Astrocyte (in vitro differentiated cells and primary cell): ENCODE data around the gene CLTCL1. TPM values are rescaled to one million over a fixed set of nuclear protein-coding genes. Genes with fewer than 3 reads are reported as not detected.
A peak's percentile ranks its signal among the peaks of the same experiment; 100 is the strongest.
"Not testable (repeated sequence)": the region's sequence is repeated elsewhere in the genome, so short reads cannot be mapped to it uniquely, and the experiment has no call there.

ENCODE experiments used
- DNase-seq: peaks from one replicate; pipeline ENCODE4 v3.0.0-alpha.2; 2010; ENCODE audit warnings: low read depth
- FAIRE-seq: peaks from 2 replicates; lab custom pipeline; 2011; peaks lifted over from hg19 to GRCh38; lab: Jason Lieb, UNC
- H2AFZ ChIP-seq: 2 replicates; pipeline ENCODE4 v1.6.0; 2012; ENCODE audit warnings: low read depth, low read length, inconsistent platforms
- H3K27ac ChIP-seq: 2 replicates; pipeline ENCODE4 v1.5.1; 2011; ENCODE audit warnings: low read depth, low read length, inconsistent platforms
- H3K27me3 ChIP-seq: 2 replicates; pipeline ENCODE4 v1.6.0; 2011; ENCODE audit warnings: low read length, inconsistent platforms; ENCODE audit not compliant: insufficient read depth
- H3K36me3 ChIP-seq: 2 replicates; pipeline ENCODE4 v1.5.1; 2011; ENCODE audit warnings: low read length, inconsistent platforms; ENCODE audit not compliant: insufficient read depth
- H3K4me1 ChIP-seq: 2 replicates; pipeline ENCODE4 v1.5.1; 2011; ENCODE audit warnings: low read length, inconsistent platforms; ENCODE audit not compliant: insufficient read depth
- H3K4me2 ChIP-seq: 2 replicates; pipeline ENCODE4 v1.6.0; 2012; ENCODE audit warnings: low read length, inconsistent platforms
- H3K4me3 ChIP-seq: 2 replicates; pipeline ENCODE4 v1.5.1; 2011; ENCODE audit warnings: low read depth, mild to moderate bottlenecking, low read length, inconsistent platforms; ENCODE audit not compliant: insufficient read depth
- H3K79me2 ChIP-seq: 2 replicates; pipeline ENCODE4 v1.6.0; 2012; ENCODE audit warnings: mild to moderate bottlenecking, low read length, inconsistent platforms; ENCODE audit not compliant: insufficient read depth
- H3K9ac ChIP-seq: 2 replicates; pipeline ENCODE4 v1.6.0; 2012; ENCODE audit warnings: mild to moderate bottlenecking, low read length, inconsistent platforms
- H3K9me3 ChIP-seq: 2 replicates; pipeline ENCODE4 v1.5.1; 2012; ENCODE audit warnings: low read depth, mild to moderate bottlenecking, low read length, inconsistent platforms; ENCODE audit not compliant: insufficient read depth
- H4K20me1 ChIP-seq: 2 replicates; pipeline ENCODE4 v1.6.0; 2012; ENCODE audit warnings: low read length, inconsistent platforms; ENCODE audit not compliant: insufficient read depth
- H3K27ac Mint-ChIP-seq: one replicate; pipeline ENCODE4 v1.8.0; 2021; ENCODE audit warnings: mild to moderate bottlenecking, mixed read lengths; ENCODE audit not compliant: unreplicated experiment
- H3K27me3 Mint-ChIP-seq: one replicate; pipeline ENCODE4 v1.8.0; 2021; ENCODE audit warnings: low read depth, mixed read lengths; ENCODE audit not compliant: unreplicated experiment
- H3K36me3 Mint-ChIP-seq: one replicate; pipeline ENCODE4 v1.8.0; 2021; ENCODE audit warnings: low read depth, mixed read lengths; ENCODE audit not compliant: unreplicated experiment
- H3K4me1 Mint-ChIP-seq: one replicate; pipeline ENCODE4 v1.8.0; 2021; ENCODE audit warnings: low read depth, mixed read lengths; ENCODE audit not compliant: unreplicated experiment
- H3K4me3 Mint-ChIP-seq: one replicate; pipeline ENCODE4 v1.8.0; 2021; ENCODE audit warnings: mild to moderate bottlenecking, moderate library complexity, mixed read lengths; ENCODE audit not compliant: unreplicated experiment
- H3K9me3 Mint-ChIP-seq: one replicate; pipeline ENCODE4 v1.8.0; 2021; ENCODE audit warnings: mild to moderate bottlenecking, mixed read lengths; ENCODE audit not compliant: unreplicated experiment
- EZH2 ChIP-seq: IDR thresholded peaks from 2 replicates; pipeline ENCODE4 v1.6.1; 2012; ENCODE audit warnings: mild to moderate bottlenecking, low read length, inconsistent platforms; ENCODE audit not compliant: insufficient read depth
- total RNA-seq: library from RNA; stranded (reverse); gene quantifications from 2 replicates; pipeline ENCODE4 v1.2.1, GENCODE V29; 2021
- TF ChIP-seq, protein P1 (sequence below): IDR thresholded peaks from 2 replicates; pipeline ENCODE4 v1.5.1; 2011; ENCODE audit warnings: low read depth, mild to moderate bottlenecking, inconsistent platforms, low read length, moderate library complexity; ENCODE audit not compliant: insufficient read depth

Gene CLTCL1
- total RNA-seq, 1 donor from 2014 or later = 54.4 TPM

DNA sequence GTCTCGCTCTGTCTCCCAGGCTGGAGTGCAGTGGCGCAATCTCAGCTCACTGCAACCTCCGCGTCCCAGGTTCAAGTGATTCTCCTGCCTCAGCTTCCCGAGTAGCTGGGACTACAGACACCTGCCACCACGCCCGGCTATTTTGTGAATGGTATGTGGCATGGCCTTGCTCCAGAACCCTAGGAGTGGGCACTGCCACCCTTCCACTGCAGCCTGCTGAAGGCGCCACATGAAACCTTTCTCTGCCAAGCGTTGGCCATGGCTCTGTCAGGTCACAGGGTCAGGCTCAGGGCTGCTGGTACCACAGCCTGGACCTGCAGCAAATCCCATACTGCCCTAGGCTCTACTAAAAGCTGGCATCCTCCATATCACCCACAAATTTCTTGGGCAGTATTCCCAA lies 135.4 kb downstream of the CLTCL1 start:
- H3K27me3 Mint-ChIP-seq = peaks cover 58% of the 10 kb centered on the region
- not testable (repeated sequence) for H3K36me3 Mint-ChIP-seq, H3K9ac ChIP-seq, H3K4me3 Mint-ChIP-seq, H3K4me3 ChIP-seq, H2AFZ ChIP-seq, H3K36me3 ChIP-seq, H3K4me2 ChIP-seq, DNase-seq, FAIRE-seq, H3K4me1 Mint-ChIP-seq, H3K9me3 ChIP-seq, H3K4me1 ChIP-seq, H4K20me1 ChIP-seq, H3K79me2 ChIP-seq, H3K27ac Mint-ChIP-seq, H3K27ac ChIP-seq
- H3K9me3 Mint-ChIP-seq = peaks cover 17% of the 10 kb centered on the region
- peaks cover 20% of the 10 kb centered on the region for H3K27me3 ChIP-seq

DNA sequence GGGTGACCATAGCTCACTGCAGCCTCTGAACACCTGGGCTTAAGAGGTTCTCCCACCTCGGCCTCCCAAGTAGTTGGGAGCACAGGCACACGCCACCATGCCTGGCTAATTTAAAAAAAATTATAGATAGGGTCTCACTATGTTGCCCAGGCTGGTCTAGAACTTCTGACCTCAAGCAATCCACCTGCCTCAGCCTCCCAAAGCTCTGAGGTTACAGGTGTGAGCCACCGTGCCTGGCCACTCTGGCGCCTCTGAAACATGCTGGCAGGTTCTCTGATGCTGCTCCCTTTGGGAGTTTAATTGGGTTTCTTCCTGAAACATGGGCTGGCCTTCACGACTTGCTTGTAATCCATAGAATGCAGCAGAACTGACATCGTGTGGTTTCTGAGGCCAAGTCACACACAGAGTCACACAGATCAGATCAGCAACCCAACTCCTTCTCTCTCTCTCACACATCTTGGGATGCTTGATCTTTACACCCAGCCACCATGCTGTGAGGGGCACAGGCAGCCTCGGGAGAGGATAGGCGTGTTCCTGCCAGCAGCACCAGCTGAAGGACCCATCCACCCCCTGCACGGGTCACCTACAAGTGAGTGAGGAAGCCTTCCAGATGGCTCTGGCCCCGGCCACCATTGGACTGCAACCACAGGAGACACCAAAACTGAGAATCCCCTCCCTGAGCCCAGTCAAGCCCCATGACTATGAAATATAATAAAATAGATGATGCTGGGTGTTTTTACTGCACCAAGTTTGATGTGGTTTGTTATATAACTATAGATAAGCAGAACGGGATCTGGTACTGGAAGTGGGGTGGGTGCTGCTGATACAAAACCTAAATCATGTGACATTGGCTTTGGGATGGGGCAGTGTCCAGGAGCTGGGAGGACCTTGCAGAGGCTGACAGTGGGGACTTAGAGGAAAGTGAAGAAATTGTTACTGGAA lies 138.3 kb downstream of the CLTCL1 start:
- no peaks in the 10 kb centered on the region for H3K4me1 ChIP-seq
- no peak overlapping the region for H3K9ac ChIP-seq
- no peaks in the 10 kb centered on the region for H4K20me1 ChIP-seq
- Mint-ChIP-seq H3K27me3 (peaks cover 52% of the 10 kb centered on the region), H3K4me3 (no peak overlapping the region), H3K4me1 (no peaks in the 10 kb centered on the region), H3K9me3 (peaks cover 19% of the 10 kb centered on the region), H3K27ac (peak overlapping the region; percentile 64), H3K36me3 (peaks cover 9% of the 10 kb centered on the region)
- H3K36me3 ChIP-seq = no peaks in the 10 kb centered on the region
- peaks cover 35% of the 10 kb centered on the region for H3K27me3 ChIP-seq
- no peak overlapping the region for H3K4me2 ChIP-seq
- H3K27ac ChIP-seq = no peak overlapping the region
- TF ChIP-seq EZH2 = no peak
- TF ChIP-seq, protein P1, sequence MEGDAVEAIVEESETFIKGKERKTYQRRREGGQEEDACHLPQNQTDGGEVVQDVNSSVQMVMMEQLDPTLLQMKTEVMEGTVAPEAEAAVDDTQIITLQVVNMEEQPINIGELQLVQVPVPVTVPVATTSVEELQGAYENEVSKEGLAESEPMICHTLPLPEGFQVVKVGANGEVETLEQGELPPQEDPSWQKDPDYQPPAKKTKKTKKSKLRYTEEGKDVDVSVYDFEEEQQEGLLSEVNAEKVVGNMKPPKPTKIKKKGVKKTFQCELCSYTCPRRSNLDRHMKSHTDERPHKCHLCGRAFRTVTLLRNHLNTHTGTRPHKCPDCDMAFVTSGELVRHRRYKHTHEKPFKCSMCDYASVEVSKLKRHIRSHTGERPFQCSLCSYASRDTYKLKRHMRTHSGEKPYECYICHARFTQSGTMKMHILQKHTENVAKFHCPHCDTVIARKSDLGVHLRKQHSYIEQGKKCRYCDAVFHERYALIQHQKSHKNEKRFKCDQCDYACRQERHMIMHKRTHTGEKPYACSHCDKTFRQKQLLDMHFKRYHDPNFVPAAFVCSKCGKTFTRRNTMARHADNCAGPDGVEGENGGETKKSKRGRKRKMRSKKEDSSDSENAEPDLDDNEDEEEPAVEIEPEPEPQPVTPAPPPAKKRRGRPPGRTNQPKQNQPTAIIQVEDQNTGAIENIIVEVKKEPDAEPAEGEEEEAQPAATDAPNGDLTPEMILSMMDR = no peak
- FAIRE-seq = no peak
- H3K9me3 ChIP-seq = no peaks in the 10 kb centered on the region
- H3K4me3 ChIP-seq = no peak overlapping the region
- H3K79me2 ChIP-seq = no peaks in the 10 kb centered on the region
- H2AFZ ChIP-seq = no peak overlapping the region
- no peak for DNase-seq

DNA sequence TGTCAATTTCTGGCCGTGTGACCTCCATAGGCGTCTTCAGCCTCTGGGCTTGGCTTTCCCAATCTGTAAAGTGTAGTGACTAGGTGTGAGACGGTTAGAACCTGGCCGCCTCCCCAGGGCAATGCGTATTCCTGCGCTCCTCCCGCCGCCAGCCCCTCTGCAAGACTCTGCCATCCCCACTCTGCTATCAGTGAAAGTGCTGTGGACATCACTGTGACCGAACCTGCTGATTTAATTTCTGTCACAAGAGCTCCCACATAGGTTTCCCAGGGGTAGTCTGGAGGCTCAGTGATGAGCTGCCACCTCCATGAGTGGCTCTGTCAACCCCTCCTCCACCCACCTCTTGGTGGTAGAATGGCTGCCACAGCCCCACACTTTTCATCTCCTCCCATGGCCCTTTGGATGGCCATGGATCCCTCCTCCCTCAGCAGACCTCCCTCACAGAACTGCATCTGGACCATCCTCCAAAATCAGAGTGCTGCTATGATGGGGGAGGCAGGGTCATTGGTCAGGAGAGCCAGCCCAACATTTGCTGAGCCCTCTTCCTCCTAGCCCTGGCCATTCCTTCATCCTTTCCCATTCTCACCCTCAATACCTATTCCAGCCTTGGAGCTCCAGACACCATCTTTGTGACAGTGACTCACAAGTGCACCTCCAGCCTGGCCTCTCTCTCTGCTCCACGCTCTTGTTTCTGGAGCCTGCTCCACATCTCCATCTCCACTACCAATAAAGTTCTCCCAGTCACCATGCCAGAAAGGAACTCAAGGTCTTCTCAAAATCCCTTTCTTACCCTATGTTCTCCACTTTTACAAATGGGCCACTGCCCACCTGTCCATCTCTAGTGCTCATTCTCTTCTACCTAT lies 140.0 kb downstream of the CLTCL1 start:
- Mint-ChIP-seq H3K9me3 (peaks cover 21% of the 10 kb centered on the region), H3K4me3 (peak overlapping the region; percentile 67), H3K27ac (no peak overlapping the region), H3K4me1 (no peaks in the 10 kb centered on the region), H3K27me3 (peaks cover 65% of the 10 kb centered on the region), H3K36me3 (peaks cover 9% of the 10 kb centered on the region)
- Histone ChIP-seq H4K20me1 (no peaks in the 10 kb centered on the region), H3K79me2 (no peaks in the 10 kb centered on the region), H3K27ac (no peak overlapping the region), H3K27me3 (peaks cover 45% of the 10 kb centered on the region), H3K4me2 (no peak overlapping the region), H3K36me3 (no peaks in the 10 kb centered on the region), H3K4me1 (no peaks in the 10 kb centered on the region), H3K4me3 (no peak overlapping the region), H3K9me3 (no peaks in the 10 kb centered on the region), H3K9ac (no peak overlapping the region), H2AFZ (no peak overlapping the region)
- peak; percentile 2 for TF ChIP-seq EZH2
- TF ChIP-seq, protein P1 = no peak
- no peak for FAIRE-seq
- no peak for DNase-seq
